Measurements from ENCODE around the gene YIPF2.

The YIPF2 gene

GRCh38 chr19:10919352-10920287 lies 8.8 kb downstream of the YIPF2 start:
- in situ Hi-C loops (cut with MboI; ENCODE audit: low sequenced_read_pairs, unreplicated experiment): no loop called here
- no peak for TF ChIP-seq CTCF (IDR thresholded peaks at IDR 0.05; ENCODE audit: borderline replicate concordance, control extremely low read depth, extremely low read depth, insufficient read depth, missing control alignments)
- no peak for DNase-seq (ENCODE audit: low spot score)

DNA sequence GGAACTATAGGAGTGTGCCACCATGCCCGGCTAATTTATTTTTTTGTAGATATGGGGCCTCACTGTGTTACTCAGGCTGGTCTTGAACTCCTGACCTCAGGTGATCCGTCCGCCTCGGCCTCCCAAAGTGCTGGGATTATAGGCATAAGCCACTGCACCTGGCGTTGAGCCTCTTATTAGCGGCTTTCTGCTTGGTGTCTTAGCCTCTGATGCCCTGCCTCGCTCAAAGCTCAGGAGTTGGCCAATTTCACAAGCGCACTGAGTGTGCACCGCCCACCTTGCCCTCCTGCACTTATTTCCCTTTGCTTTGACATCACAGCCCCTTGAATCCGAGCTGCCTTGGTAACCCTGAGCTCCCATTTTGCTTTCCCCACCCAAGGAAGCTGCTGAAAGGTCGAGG lies 10.1 kb downstream of the YIPF2 start:
- DNase-seq (ENCODE audit: low spot score): no peak
- in situ Hi-C loops (cut with MboI; ENCODE audit: low sequenced_read_pairs, unreplicated experiment): no loop called here
- TF ChIP-seq CTCF (IDR thresholded peaks at IDR 0.05; ENCODE audit: borderline replicate concordance, control extremely low read depth, extremely low read depth, insufficient read depth, missing control alignments): no peak

DNA sequence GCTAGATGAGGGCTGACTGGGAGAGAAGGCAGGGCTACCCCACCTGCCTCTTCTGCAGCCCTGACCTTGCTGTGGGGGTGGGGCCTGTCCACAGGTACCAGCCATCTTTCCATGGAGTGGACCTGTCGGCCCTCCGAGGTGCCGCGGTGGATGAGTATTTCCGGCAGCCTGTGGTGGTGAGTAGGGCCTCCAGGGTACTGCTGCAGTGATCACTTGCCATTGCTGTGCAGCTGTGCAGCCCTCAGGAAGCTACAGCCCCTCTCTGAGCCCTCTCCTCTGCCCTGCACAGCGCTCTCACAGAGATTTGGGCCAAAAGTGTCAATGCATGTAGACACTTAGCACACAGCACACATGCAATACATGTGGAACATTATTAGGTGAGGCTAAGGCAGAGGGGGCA lies 11.8 kb downstream of the YIPF2 start:
- no peak for DNase-seq (ENCODE audit: low spot score)
- TF ChIP-seq CTCF (IDR thresholded peaks at IDR 0.05; ENCODE audit: borderline replicate concordance, control extremely low read depth, extremely low read depth, insufficient read depth, missing control alignments): no peak
- in situ Hi-C loops (cut with MboI; ENCODE audit: low sequenced_read_pairs, unreplicated experiment): no loop called here

DNA sequence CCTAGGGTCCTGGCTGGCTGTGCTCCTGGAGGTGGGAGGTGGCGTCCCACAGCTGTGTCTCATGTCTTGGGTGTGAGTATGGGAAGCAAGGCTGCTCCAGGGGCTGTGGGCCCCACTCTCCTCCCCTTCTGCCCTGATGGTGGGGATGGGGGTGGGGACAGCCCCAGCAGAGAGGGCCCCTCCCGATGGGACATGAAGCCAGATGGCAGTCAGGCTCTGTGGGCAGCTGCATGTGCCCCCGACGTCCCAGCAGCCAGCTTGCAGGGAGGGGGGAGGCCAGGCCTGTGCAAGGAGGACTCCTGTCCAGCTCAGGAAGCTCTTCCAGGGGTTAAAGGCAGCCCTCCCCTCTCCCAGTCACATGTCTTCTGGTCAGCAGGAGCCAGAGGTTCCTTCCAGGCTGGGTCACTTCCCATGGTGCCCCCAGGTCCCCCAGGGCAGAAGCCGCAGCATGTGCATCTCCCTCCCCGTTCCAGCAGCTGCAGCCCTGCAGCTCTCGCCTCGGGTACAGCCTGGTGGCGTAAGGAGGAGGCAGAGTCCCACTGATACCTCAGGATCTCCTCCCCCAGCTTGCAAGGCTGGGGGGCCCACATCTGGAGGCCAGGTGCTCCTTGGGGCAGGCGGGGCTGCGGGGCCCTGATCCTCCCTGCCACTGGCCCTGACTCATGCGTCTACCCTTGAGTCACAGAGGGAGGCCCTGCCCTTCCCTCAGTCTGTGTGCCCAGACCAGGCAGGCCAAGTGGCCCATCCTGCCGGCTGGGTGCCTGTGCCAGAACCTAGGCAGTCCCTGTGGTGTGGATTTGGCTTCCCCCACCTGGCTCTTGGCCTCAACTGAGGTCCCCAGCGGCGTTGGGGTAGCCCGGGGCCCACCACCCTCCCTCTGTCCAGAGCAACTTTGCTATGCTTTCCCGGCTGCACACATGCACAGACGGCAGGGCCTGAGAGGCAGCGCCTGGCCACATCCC lies 13.0 kb downstream of the YIPF2 start:
- in situ Hi-C loops (cut with MboI; ENCODE audit: low sequenced_read_pairs, unreplicated experiment): no loop called here
- no peak for TF ChIP-seq CTCF (IDR thresholded peaks at IDR 0.05; ENCODE audit: borderline replicate concordance, control extremely low read depth, extremely low read depth, insufficient read depth, missing control alignments)
- DNase-seq (ENCODE audit: low spot score): no peak

- TF ChIP-seq CTCF (IDR thresholded peaks at IDR 0.05; ENCODE audit: borderline replicate concordance, control extremely low read depth, extremely low read depth, insufficient read depth, missing control alignments): no peak
- no peak for DNase-seq (ENCODE audit: low spot score)
- in situ Hi-C loops (cut with MboI; ENCODE audit: low sequenced_read_pairs, unreplicated experiment): no loop called here
These were observed 14.6 kb downstream of the YIPF2 start for GRCh38 chr19:10913716-10914340.

DNA sequence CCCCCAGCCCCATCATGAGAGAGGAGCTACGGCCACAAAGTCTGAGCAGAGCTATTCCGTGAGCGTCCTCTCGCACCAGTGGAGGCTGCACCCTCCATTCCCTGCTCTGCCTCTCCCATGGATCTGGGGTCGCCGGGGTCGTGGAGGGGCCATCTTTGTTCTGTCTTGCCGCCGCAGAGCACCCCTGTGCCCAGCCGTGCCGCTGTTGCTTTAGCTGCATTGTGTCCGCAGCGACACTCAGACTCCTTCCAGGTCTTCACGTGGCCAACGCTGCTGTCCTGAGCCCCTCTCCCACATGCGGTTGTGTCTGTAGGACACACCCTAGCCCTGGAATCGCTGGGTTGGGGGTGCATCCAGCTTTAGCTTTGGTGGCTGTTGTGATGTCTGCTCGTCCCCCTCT lies 15.8 kb downstream of the YIPF2 start:
- TF ChIP-seq CTCF (IDR thresholded peaks at IDR 0.05; ENCODE audit: borderline replicate concordance, control extremely low read depth, extremely low read depth, insufficient read depth, missing control alignments): no peak
- DNase-seq (ENCODE audit: low spot score): no peak
- in situ Hi-C loops (cut with MboI; ENCODE audit: low sequenced_read_pairs, unreplicated experiment): no loop called here
